Activated T-cell treated with anti-CD3 and anti-CD28 coated beads, Interleukin-2, amount 50 U/mL, for 48 hours (primary cell): ENCODE data around the gene BAG2.

Source experiments
- DNase-seq, 2 experiments: peaks; one replicate each; pipeline ENCODE4 v3.0.0-alpha.2; 2020

Gene BAG2

GRCh38 chr6:57224769-57225515 is 52.8 kb downstream of the BAG2 start:
- DNase-seq, result no peak

GRCh38 chr6:57226221-57226620 is 54.1 kb downstream of the BAG2 start:
- no peak for DNase-seq
